ENCODE measurements around the gene TWIST2.

GRCh38 chr2:238839428-238839827 lies 8.5 kb upstream of the TWIST2 start:
- TF ChIP-seq GABPA (IDR thresholded peaks at IDR 0.05; ENCODE audit: low read depth), result no peak
- TF ChIP-seq NRF1 (IDR thresholded peaks at IDR 0.05; ENCODE audit: low read depth, low read length), result no peak
- no peak for TF ChIP-seq MAX (IDR thresholded peaks at IDR 0.05; ENCODE audit: low read depth)
- no peak for TF ChIP-seq PBX3 (IDR thresholded peaks at IDR 0.05)
- peak; percentile 26 for TF ChIP-seq CTCF (IDR thresholded peaks at IDR 0.05)
- no peak for TF ChIP-seq RFX5 (IDR thresholded peaks at IDR 0.05; ENCODE audit: low read length)
- no peak for TF ChIP-seq FOSL2 (IDR thresholded peaks at IDR 0.05; ENCODE audit: borderline replicate concordance, low read depth)
- TF ChIP-seq FOXJ3 (CRISPR knock-in tag; IDR thresholded peaks at IDR 0.05), result no peak
- TF ChIP-seq FOXM1 (IDR thresholded peaks at IDR 0.05; ENCODE audit: low read depth), result no peak
- TF ChIP-seq RCOR1 (IDR thresholded peaks at IDR 0.05; ENCODE audit: low read length), result no peak
- TF ChIP-seq USF1 (IDR thresholded peaks at IDR 0.05; ENCODE audit: borderline replicate concordance, low read depth), result no peak
- no peak for TF ChIP-seq TCF12 (IDR thresholded peaks at IDR 0.05)
- TF ChIP-seq EZH2phosphoT487 (IDR thresholded peaks at IDR 0.05; ENCODE audit: borderline replicate concordance, low read depth), result no peak
